ENCODE data around the gene CTNNBL1. TPM values are rescaled to one million over a fixed set of nuclear protein-coding genes. Genes with fewer than 3 reads are reported as not detected.

Gene CTNNBL1
- total and polyA plus RNA-seq, 3 donors from 2014 or later, result 50.4 to 119 (median 61.0) TPM

DNA sequence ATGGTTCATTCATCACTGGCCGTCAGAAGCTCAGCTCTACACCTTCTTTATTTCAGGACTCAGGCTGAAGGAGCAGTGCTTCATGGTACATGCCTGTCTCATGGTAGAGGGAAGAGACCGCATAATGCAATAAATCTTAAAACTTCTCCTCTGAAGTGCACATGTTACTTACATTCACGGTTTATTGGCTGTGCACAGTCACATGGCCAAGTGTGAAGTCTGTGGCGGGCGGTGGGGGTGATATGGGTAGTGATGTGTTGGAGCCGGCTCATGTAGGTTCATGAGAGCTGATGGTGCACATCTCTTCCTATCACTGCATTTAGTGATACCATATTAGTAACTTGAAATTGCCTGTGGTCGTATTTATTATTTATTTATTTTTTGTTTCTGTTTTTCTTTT is 102.9 kb downstream of the CTNNBL1 start:
- DNase-seq, result no peak
- 81 to 89% methylated on average over 7 of the region's 7 CpGs for WGBS, 2 donors
- Histone ChIP-seq H3K9me3 (no peaks in the 10 kb centered on the region), H3K4me1 (peaks cover 6% of the 10 kb centered on the region), H3K36me3 (ENCODE audit: low read depth, missing control alignments) (no peaks in the 10 kb centered on the region), H3K27ac (no peak overlapping the region), H3K27me3 (no peaks in the 10 kb centered on the region), H3K4me3 (no peak overlapping the region)
- TF ChIP-seq POLR2A (IDR thresholded peaks at IDR 0.05), result no peak
- TF ChIP-seq, protein P1, sequence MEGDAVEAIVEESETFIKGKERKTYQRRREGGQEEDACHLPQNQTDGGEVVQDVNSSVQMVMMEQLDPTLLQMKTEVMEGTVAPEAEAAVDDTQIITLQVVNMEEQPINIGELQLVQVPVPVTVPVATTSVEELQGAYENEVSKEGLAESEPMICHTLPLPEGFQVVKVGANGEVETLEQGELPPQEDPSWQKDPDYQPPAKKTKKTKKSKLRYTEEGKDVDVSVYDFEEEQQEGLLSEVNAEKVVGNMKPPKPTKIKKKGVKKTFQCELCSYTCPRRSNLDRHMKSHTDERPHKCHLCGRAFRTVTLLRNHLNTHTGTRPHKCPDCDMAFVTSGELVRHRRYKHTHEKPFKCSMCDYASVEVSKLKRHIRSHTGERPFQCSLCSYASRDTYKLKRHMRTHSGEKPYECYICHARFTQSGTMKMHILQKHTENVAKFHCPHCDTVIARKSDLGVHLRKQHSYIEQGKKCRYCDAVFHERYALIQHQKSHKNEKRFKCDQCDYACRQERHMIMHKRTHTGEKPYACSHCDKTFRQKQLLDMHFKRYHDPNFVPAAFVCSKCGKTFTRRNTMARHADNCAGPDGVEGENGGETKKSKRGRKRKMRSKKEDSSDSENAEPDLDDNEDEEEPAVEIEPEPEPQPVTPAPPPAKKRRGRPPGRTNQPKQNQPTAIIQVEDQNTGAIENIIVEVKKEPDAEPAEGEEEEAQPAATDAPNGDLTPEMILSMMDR (IDR thresholded peaks at IDR 0.05), result no peak
- intact Hi-C loops (cut with DNase I; ENCODE audit: low total_unique reads), result no loop called here

DNA sequence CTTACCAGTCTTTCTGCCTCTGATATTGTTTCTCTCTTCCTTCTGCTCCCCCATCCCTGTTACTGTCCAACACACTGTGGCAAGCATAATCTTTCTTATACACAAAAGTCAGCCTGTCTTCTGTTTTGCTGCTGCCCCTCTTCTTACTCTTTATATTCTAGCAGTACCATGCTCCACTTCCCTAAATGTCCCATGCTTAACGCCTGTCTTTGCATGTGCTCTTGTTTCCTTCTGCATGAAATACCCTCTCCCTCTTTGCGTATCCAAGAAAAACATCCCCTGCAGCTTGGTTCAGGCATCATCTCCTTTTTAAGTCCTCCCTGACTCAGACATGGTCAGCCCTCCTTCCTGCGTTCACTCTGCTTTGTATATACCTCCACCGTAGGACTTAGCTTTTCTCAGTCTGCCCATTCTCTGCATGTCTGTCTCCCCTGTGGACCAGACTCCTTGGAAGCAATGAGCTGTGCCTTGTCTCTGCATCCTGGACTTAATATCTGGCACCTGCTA is 103.9 kb downstream of the CTNNBL1 start:
- Histone ChIP-seq H3K27ac (no peak overlapping the region), H3K36me3 (ENCODE audit: low read depth, missing control alignments) (no peaks in the 10 kb centered on the region), H3K9me3 (no peaks in the 10 kb centered on the region), H3K4me1 (peaks cover 6% of the 10 kb centered on the region), H3K27me3 (no peaks in the 10 kb centered on the region), H3K4me3 (no peak overlapping the region)
- TF ChIP-seq, protein P1 (IDR thresholded peaks at IDR 0.05), result no peak
- 87 to 88% methylated on average over 4 of the region's 4 CpGs for WGBS, 2 donors
- no peak for DNase-seq
- intact Hi-C loops (cut with DNase I; ENCODE audit: low total_unique reads), result no loop called here

DNA sequence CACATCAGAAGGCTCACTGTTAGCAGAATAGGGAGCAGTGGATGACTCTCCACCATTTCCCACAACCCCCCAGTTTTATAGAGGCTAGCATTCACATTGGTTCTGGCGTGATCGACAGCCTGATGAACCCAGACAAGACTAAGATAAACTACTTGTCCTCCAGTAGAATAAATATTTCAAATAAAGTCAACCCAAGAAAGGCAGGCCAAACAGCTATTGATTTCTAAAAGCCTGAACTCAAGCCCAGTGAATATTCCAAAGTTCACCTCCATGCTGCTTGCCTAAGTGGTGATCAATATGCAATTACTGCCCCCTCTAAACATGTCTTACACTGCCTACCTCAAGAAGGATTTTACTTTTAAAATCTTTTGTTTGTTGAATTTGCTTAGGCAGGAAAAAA is 104.5 kb downstream of the CTNNBL1 start:
- WGBS, 2 donors, result 91 to 96% methylated on average over 2 of the region's 2 CpGs
- H3K27ac ChIP-seq, result no peak overlapping the region
- H3K4me1 ChIP-seq, result peaks cover 6% of the 10 kb centered on the region
- H3K36me3 ChIP-seq (ENCODE audit: low read depth, missing control alignments), result no peaks in the 10 kb centered on the region
- TF ChIP-seq POLR2A (IDR thresholded peaks at IDR 0.05), result no peak
- TF ChIP-seq, protein P1 (IDR thresholded peaks at IDR 0.05), result no peak
- intact Hi-C loops (cut with DNase I; ENCODE audit: low total_unique reads), result no loop called here
- DNase-seq, result no peak
- no peak overlapping the region for H3K4me3 ChIP-seq
- no peaks in the 10 kb centered on the region for H3K27me3 ChIP-seq
- no peaks in the 10 kb centered on the region for H3K9me3 ChIP-seq

DNA sequence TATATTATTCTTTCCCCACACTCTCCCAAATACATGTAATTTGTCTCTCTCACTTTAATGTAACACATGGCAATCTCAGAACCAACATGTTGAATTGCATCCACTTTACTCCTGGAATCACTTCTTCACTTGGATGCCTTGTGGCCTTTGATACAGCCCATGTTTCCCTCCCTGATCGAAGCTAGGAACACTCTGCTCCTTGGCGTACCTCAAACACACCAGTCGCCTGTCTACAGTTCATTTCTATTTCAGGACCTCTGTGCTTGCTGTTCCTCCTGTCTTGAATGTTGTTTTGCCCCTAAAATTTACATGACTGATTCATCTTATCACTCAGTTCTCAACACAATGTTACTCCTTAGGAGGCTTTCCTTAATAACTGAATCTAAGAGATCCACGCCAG is 106.8 kb downstream of the CTNNBL1 start:
- intact Hi-C loops (cut with DNase I; ENCODE audit: low total_unique reads), result no loop called here
- Histone ChIP-seq H3K27ac (peak overlapping the region in 1 of 2 donors; percentile 13), H3K4me1 (peaks cover 13% of the 10 kb centered on the region), H3K4me3 (no peak overlapping the region), H3K9me3 (no peaks in the 10 kb centered on the region), H3K27me3 (no peaks in the 10 kb centered on the region), H3K36me3 (ENCODE audit: low read depth, missing control alignments) (no peaks in the 10 kb centered on the region)
- 50 to 71% methylated on average over 4 of the region's 4 CpGs for WGBS, 2 donors
- TF ChIP-seq POLR2A (IDR thresholded peaks at IDR 0.05), result no peak
- TF ChIP-seq, protein P1 (IDR thresholded peaks at IDR 0.05), result no peak
- DNase-seq, result no peak

DNA sequence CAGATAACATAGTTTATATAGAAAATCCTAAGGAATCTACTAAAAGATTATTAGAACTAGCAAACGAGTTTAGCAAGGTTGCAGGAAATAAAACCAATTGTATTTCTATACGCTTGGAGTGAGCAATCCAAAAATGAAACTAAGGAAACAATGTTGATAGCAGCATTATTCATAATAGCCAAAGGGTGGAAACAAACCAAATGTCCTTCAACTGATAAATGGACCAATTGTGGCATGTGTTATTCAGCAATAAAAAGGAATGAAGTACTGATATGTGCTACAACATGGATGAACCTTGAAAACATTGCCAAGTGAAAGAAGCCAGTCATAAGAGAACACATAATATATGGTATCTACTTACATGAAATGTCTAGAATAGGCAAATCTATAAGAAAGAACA is 108.1 kb downstream of the CTNNBL1 start:
- 56 to 62% methylated on average over 2 of the region's 2 CpGs for WGBS, 2 donors
- intact Hi-C loops (cut with DNase I; ENCODE audit: low total_unique reads), result no loop called here
- Histone ChIP-seq H3K4me1 (peaks cover 13% of the 10 kb centered on the region), H3K36me3 (ENCODE audit: low read depth, missing control alignments) (no peaks in the 10 kb centered on the region), H3K4me3 (no peak overlapping the region), H3K9me3 (no peaks in the 10 kb centered on the region), H3K27ac (no peak overlapping the region), H3K27me3 (no peaks in the 10 kb centered on the region)
- no peak for DNase-seq
- TF ChIP-seq POLR2A (IDR thresholded peaks at IDR 0.05), result no peak
- TF ChIP-seq, protein P1 (IDR thresholded peaks at IDR 0.05), result no peak

All from testis (tissue), 3 donors.